Left cardiac atrium (tissue), 4 donors: ENCODE results near the gene AKAP13. TPM values are rescaled to one million over a fixed set of nuclear protein-coding genes. Genes with fewer than 3 reads are reported as not detected.

ENCODE experiments used
- ATAC-seq, 2 donors: fragments of 200-7000 bp; cut with Tn5 transposase; one replicate each; pipeline ENCODE4 v1.9.1; 2020; ENCODE audit warnings: mild to moderate bottlenecking in 2 of 2, moderate library complexity in 2 of 2
- DNase-seq: peaks from one replicate; pipeline ENCODE4 v3.0.0-alpha.2; 2020
- intact Hi-C, 2 donors: fragments of 100-400 bp; cut with DNase I; formaldehyde crosslinking; loops; one replicate each; pipeline versions ENCODE4 v1.14.1 to v1.15.1; 2022 to 2023
- total RNA-seq, 2 donors: library from RNA; stranded (reverse); fragmentation: NEBNext Ultra II Directional; extraction: Animal tissue kit (Norgen Biotek cat#: 25700); gene quantifications; one replicate each; pipeline ENCODE4 v1.2.1, GENCODE V29; 2021
- donor health status: DM: no; HTN: yes; CAD: no.
- donor health status: DM: no; HTN: yes; CAD: no; lungs with severe emphysema.
- donor health status: DM: yes; HTN: yes; CAD: no.
- donor health status: Dilated cardiomyopathy.

Gene AKAP13
- total RNA-seq, 2 donors from 2014 or later: 217 to 302 TPM

DNA sequence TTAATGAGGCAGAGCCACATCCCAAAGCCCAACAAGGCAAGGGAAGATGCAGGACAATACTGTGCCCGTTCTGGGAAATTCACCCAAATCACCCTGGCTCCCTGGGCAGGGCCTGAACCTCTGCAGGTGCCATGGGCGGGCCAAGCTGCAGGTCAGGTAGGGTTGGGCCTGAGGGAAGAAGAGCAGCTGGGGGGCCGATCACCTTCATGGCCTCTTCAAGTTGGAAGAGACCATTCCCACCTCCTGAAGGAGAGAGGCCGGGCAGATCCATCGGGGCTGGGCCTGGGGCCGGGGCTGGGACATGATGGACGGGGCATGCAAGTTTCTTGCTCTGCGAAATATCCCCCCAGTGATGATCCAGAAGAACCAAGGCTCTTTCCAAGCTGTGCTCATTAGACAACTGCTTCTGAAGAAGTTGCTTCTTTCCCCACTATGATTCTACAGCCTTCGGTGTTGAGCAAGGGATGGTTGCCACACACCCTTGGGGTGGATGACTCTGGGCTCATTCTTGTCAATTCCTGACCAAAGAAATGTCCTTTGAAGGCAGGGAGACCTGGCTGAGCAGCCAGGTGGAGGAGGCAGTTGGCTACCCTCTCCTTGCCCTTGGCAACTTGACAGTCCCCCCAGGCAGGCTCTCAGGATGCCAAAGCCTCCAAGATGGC, 376.1 kb downstream of the AKAP13 start:
- intact Hi-C loops: no loop called here
- DNase-seq: no peak

DNA sequence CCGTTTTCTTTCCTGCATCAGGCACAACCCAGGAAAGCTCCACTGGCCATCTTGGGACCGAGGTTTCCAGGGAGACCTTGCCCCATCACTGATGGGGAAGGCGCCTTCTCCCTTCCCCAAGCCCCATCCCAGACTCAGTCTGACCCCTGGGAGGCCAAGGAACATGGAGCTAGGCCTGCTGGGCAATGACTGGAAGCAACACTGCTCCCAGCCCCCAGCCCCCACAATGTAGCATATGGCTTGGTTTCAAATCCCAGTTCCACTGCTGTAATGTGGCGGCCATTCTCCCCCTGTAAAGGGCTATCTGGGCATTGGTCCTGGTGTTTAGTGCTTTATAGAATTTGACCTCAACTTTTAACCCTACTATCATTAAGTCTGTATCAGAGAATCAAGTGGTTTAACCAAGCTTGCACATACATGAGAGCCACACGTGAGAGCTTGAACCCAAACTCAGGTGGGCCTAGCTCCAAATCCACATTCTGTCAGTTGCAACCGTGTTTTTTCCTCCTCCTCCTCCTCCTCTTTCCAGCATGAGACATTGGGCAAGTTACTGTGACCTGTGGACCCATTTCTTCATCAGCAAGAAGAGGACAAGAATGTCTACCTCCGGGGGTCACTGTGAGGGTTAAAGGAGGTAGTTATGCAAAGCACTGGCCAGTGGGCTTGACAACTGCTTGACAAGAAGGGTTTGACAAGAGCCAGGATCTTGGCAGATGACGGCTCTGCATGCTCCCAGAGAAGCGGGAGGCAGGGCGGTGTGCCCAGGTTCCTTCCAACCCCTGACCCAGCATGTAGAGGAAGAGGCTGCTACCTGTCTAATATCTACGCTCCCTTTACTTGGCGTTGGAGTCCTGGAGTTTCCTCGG, 376.9 kb downstream of the AKAP13 start:
- intact Hi-C loops: no loop called here
- DNase-seq (no peak), ATAC-seq (no peak)

More for the DNA sequence above, 376.1 kb downstream of the AKAP13 start:
- ATAC-seq: no peak

DNA sequence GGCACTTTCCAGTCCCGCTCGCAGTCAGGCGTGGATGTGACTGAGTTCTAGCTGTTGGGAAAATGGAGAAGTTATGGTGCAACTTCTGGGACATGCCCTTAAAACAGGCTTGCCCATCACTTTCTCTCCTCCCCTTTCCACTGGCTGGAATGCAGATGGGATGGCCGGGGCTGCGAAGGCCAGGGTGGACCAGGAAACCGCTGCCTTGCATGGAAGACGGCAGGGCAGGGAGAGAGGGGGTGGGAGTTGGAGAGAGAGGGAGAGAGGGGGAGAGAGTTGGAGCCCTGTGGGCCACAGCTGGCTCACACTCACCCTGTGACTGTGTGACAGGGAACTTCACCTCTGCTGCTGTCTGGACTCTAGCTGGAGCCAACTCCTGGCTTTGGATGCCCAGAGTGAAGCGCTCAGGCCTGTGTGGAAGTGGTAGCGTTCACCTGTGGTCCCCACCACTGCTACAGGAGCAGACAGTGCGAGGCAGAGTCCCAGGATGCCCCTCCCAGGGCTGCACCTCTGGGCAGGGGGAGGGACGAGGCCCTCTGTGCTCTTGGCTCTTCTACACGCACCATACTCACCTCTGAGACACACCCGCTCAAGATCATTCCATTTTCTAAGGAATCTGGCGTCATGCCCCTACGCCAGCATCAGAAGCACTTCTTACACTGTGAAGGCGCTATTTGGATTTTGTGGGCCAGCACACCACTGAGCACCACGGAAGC, 377.7 kb downstream of the AKAP13 start:
- no peak for ATAC-seq
- intact Hi-C loops: no loop called here
- no peak for DNase-seq

DNA sequence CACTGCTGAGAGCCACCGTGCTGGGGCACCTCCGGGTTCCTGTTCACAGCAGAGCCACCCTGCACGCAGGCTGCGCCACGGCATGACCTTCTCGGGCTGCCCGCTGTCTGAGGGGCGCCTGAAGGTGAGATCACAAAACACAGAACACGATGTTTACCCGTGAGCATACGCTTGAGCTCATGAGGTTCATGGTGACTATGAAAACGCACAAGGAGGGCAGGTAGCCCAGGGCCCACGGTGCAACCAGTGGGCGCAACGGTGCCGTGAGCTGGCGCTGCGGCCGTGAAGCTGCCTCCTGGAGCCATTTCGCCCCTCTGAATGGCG, 378.2 kb downstream of the AKAP13 start:
- no peak for DNase-seq
- ATAC-seq: no peak
- intact Hi-C loops: no loop called here

DNA sequence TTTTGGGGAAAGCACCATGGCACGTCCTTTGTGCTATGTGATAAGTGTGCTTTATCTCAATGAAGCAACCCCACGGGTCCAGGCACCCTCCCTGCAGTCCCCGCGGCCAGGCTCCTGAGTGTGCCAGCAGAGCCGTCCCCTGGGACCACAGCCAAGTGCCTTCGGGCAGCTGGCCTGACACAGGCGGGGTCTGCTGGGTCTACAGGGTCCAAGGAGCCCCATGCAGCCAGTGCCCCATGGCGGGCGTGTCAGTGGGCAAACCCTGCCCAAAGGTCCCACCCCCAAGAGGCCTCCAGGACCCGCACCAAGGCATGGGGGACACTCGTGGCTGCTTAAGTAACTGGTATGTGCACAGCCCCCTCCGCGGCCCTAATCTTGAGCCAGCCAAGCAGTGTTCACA, 379.0 kb downstream of the AKAP13 start:
- intact Hi-C loops: no loop called here
- peak; percentile 61 for DNase-seq
- ATAC-seq: peak; percentile 29 to 40

DNA sequence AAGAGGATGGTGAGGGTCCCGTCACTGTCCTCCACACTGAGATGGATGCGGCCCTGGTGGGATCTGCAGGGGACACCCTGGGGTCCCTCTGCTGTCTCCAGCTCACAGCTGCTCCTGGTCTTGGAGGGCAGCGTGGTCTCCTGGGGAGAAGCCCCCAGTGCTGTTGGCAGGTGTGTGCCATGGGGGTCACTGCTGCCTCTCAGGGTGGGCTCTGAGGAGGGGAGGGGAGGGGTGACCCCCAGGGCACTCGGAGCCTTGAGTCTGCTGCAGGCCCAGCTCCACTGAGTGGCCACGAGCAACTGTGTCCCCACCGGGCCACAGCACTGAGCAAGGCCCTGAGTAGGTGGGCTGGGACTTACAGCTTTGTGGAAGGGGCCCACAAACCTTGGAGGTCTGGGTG, 379.6 kb downstream of the AKAP13 start:
- DNase-seq (no peak), ATAC-seq (no peak)
- intact Hi-C loops: loop anchor here in 1 of 2 donors (10.0 kb wide), 1 partner anchor 75 kb away; no protein-coding TSS in a partner anchor

DNA sequence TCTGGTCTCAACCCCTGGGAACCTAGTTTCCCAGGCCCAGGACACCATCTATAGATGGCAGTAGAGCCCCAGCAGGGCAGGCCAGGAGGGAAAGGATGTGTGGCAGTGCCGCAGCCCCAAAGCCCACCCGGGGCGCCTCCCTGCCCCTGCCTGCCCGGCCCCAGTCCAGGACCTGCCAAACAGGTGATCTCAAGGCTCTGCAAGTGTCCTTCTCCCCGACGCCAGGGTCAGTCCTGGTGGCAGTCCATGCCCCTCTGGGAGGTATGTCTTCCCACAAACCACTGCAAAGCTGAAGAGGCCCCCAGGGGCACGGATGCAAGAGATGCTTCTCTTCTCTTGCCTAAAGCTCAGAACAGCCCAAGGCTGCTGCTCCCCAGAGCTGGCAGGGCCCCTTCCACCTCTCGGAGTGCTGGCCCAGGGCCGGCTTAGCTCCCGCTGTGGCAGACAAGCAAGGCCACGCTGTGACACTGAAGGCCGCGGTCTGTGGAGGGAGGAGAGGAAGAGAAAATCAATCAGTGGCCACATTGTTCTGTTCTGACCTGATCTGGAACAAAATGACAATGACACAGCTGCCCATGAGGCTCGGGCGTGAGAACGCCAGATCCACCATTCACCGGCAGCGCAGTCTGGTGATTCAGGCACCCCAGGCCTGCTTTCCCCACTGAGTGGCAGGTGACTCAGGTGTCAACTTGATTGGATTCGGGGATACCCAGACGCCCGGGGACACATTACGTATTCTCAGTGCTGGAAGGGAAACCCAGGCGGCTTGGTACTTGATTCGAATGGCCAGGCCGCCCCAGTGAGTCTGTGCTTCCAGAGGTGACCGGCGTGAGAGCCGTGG, 380.3 kb downstream of the AKAP13 start:
- ATAC-seq (no peak), DNase-seq (no peak)
- intact Hi-C loops: loop anchor here in 1 of 2 donors (10.0 kb wide), 1 partner anchor 74 kb away; no protein-coding TSS in a partner anchor

DNA sequence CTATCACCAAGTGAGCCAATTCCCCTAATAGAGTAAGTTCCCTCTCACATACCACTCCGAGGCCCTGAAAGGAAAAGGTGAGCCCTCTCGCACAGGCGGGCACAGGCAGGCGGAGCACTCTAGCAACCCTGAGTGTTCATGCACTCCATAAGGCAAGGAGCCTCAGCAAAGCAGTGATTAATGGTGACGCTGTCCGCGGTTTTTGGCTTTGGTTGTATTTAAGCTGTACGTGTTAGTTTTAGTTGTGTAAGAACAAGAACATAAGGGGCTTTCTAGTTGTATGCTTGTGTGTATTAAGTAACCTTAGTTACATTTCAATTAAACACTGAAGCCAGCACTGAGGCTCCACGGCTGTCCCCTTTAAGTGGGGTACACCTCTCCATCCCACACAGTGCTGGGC, 381.2 kb downstream of the AKAP13 start:
- DNase-seq (no peak), ATAC-seq (no peak)
- intact Hi-C loops: loop anchor here in 1 of 2 donors (10.0 kb wide), 1 partner anchor 73 kb away; no protein-coding TSS in a partner anchor

DNA sequence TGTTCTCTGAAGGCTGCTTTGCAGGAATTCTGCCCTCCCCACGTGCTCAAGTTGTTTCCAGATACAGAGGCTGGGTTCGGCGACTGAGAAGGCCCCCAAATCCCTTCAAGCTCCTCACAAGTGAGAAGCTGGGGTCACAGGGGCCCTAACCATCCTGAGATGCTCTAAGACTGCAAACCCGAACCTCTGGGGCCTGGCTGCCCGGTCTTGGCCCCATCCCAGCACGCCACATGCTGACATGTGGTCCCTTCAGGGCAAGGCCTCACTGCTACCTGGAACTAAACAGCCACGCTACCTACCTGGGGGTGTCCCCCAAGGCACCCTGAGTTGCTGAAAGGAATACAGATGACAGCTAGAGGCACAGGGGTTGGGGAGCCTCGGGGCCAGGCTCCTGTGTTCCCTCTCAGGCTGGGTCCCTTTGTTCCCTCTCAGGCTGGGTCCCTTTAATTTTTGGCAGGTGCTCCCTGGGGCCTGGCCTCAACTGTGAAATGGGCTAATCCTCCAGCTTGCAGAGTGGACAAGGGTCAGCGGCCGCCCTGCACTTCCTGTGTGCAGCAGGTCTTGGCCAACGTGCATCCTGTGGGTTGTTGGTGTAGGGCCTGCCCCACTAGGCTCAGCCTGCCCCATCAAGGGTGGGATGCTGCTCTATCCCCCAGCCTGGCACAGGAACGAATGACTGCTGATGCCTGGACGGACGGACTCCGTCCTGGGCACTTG, 381.8 kb downstream of the AKAP13 start:
- intact Hi-C loops: loop anchor here in 1 of 2 donors (10.0 kb wide), 1 partner anchor 73 kb away; no protein-coding TSS in a partner anchor
- DNase-seq: no peak

DNA sequence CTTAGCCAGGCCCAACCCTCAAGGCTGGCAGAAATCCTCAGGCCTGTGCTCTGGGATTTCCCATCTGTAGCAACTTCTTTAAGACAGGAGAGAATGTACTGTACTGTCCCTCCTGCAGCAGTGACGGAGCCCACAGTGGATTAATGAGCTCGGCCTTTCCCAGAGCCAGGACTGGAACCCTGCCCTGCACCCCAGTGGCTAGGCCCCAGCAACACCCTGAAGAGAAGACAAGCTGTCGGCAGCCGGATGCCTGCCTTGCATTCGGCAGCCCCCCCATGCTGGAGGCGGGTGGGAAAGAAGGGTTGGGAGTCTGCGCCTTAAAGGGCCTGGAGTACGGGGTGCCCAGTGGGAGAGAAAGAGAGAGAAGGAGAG, 382.3 kb downstream of the AKAP13 start:
- ATAC-seq (peak; percentile 2 to 64), DNase-seq (no peak)
- intact Hi-C loops: loop anchor here in 1 of 2 donors (10.0 kb wide), 1 partner anchor 72 kb away; no protein-coding TSS in a partner anchor

More for the DNA sequence above, 381.8 kb downstream of the AKAP13 start:
- no peak for ATAC-seq

DNA sequence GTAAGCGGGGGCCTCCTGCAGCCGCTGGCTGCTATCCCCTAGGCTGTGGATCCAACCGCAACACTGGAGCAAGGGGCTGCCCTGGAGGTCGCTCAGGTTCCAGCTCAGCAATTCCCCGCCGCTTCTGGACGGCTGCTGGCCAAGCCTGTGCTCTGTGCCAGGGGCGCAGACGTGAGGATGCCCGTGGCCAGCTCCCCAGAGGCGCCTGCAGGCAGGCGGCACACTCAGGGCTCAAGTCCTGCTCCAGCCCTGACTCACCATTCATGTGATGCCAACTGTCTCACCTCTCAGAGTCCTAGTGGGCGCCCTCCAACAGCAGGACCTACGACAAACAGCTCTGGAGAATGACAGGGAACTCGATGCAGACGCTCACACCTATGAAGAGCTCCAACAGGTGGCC, 382.8 kb downstream of the AKAP13 start:
- DNase-seq (peak; percentile 65), ATAC-seq (peak; percentile 70 to 77)
- intact Hi-C loops: loop anchor here in 1 of 2 donors (10.0 kb wide), 1 partner anchor 72 kb away; no protein-coding TSS in a partner anchor

DNA sequence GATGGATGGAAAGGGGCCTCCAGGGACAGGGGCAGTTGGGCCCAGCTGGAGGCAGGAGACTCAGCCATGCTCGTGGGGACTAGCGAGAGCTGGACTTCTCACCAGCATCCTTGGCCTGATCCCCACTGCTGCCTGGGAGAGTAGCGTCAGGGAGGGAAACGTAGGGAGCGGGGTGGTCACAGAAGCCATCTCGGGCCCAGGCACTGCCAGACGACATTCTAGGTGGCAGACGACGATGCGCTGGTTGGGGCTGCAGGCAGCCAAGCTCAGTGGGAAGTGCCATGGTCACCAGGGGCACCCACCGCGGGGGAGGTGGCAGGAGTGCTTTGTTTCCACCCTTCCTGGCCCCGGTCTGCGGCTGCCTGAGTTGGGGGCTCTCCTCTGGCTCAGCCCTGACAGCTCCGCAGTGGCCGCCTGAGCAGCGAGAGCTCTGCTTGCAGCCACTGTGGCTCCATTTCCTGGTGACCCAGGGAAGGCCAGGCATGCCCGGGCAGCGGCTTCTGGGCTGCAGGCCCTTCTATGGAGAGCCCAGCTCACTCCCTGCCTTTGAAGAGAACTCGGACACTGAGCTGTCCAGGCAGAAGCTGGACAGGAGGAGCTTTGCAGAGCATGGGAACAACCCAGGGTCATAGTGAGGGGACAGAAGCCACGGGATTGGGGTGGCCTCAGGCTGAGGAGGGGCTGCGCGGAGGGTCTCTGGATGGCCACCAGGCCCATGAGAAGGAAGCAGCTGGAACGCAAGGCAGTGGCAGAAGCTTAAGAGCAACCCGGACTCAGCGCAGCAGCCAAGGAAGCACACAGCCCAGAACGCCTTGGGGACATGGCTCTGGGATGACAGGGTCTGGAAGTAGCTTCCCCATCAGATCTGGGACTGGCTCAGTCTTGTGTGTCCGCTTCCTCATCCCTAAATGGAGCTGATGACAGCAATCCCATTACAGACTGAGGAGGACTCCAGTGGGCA, 383.6 kb downstream of the AKAP13 start:
- intact Hi-C loops: loop anchor here in 1 of 2 donors (10.0 kb wide), 1 partner anchor 71 kb away; no protein-coding TSS in a partner anchor
- DNase-seq (no peak), ATAC-seq (peak in 1 of 2 donors; percentile 3)

DNA sequence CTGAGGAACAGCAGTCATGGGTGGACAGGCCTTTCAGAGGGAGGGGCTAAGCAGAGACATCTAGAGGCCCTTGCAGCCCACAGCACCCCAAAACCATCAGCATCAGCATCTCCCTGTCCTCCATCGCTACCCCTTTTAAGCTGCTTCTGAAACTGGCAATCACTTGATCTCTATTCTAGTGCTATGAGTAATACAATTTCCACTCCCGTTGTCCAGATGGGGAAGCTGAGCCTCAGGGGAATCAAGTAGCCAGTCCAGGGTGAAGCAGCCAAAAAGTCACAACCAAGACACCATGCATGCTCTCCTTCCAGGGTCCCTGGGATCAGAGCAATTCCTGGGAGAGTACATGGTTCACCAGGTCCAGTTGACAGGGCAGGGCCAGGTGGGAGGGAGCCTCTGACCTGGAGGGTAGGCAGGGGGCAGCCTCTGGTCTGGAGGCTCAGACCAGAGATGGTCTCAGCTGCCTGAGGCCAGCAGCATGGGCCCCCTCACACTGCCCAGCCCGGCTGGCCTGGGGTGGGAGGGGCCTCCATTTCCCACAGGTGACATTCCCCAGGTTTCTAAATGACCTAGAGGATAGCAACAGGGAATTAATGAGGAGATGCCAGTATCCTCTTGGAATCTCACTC, 384.4 kb downstream of the AKAP13 start:
- ATAC-seq: peak in 1 of 2 donors; percentile 11
- no peak for DNase-seq
- intact Hi-C loops: loop anchor here in 1 of 2 donors (10.0 kb wide), 1 partner anchor 70 kb away; no protein-coding TSS in a partner anchor

DNA sequence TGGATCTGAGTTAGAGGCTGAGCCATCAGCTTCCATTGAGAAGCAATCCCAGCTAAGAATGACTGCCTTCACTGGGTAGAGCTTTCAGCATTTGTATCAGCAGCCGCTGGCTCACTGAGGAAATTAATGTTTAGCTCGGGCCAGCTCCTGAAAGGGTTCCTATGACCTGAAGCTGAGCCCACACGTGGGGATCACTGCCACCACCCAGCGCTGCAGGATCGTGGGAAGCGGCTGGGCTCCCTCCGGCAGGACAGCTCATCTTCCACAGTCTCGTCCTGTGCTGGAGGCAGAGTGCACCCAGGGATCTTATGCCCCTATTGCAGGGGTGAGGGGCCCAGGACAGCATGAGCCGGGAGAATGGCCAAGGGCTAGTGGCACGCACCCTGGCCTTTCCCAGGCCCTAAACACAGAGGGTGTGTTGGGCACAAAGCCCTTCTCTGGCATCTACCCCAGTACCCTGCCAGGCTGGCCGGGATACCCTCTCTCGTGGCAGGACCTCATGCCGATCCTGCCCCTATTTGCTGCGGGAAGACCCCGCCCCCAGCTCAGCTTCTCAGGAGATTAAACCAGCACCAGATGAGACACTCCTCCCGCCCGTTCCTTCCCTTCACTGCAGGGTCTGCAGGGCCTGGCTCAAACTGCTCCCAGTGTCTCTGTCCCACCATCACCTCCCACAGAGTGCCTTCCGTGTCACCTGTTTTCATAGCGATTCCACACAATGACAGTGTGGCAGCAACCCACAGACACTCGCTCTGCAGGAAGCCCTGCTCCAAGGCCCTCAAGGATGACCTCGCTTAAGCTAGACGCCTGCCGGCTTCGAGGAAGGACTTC, 385.8 kb downstream of the AKAP13 start:
- no peak for DNase-seq
- no peak for ATAC-seq
- intact Hi-C loops: loop anchor here in 1 of 2 donors (10.0 kb wide), 1 partner anchor 69 kb away; no protein-coding TSS in a partner anchor

DNA sequence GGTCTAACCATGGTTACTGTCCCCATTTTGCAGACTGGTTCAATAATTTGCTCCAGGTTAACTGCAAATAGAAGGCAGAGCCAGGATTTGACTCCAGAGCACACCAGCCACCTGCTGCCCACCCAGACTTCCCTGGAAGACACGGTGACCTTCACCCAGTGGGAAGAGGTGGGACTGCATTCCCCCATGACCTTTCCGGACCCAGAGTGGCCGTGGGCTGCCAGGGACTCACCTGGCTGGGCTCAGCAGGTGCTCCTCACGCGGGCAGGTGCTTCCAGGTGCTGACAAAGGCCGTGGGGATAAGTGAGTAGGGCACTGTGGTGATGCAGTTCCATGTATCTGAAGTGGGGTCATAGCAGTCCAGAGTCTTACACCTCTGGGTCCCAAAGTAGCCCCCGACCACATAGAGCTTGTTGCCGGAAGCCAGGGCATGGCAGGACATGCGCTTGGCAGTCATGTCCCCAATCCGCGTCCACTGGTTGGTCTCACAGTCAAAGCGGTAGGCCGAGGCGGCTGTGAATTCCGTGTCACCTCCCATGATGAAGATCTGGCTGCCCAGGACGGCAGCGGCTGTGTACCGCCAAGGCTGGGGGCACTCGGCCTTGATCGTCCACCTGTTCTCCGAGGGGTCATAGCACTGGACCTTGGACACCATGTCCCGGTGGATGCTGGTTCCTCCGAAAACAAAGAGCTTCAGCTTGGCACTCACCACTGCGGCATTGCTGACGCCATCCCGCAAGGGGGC, 387.6 kb downstream of the AKAP13 start:
- intact Hi-C loops: loop anchor here in 1 of 2 donors (10.0 kb wide), 1 partner anchor 67 kb away; no protein-coding TSS in a partner anchor

More for the DNA sequence above, 387.6 kb downstream of the AKAP13 start:
- DNase-seq (no peak), ATAC-seq (no peak)
